Left lung (tissue), 10 donors: ENCODE measurements around the gene PTGER4. TPM values are rescaled to one million over a fixed set of nuclear protein-coding genes. Genes with fewer than 3 reads are reported as not detected.

Experiments used
- ATAC-seq: fragments of 200-7000 bp; cut with Tn5 transposase; one replicate; pipeline ENCODE4 v1.9.1; 2020; ENCODE audit warnings: moderate library complexity
- DNase-seq, 4 donors: peaks; one replicate each; pipeline ENCODE4 v3.0.0-alpha.2; 2013 to 2020
- H3K27ac ChIP-seq, 2 donors: fragments of 200-600 bp; sonication (generic) in 1 of 2; one replicate each; pipeline versions ENCODE4 v1.5.0 to v1.8.0; 2020 to 2021
- H3K27me3 ChIP-seq, 2 donors: fragments of 200-600 bp; sonication (generic) in 1 of 2; one replicate each; pipeline versions ENCODE4 v1.5.0 to v1.8.0; 2020 to 2021
- H3K36me3 ChIP-seq, 2 donors: fragments of 200-600 bp; sonication (generic) in 1 of 2; one replicate each; pipeline versions ENCODE4 v1.5.0 to v1.8.0; 2020 to 2021
- H3K4me1 ChIP-seq, 2 donors: fragments of 200-600 bp; one replicate each; pipeline ENCODE4 v1.8.0; 2021
- H3K4me3 ChIP-seq, 2 donors: fragments of 200-600 bp; sonication (generic) in 1 of 2; one replicate each; pipeline versions ENCODE4 v1.5.0 to v1.8.0; 2020 to 2021; ENCODE audit warnings: mild to moderate bottlenecking in 1 of 2
- H3K9me3 ChIP-seq, 2 donors: fragments of 200-600 bp; sonication (generic) in 1 of 2; one replicate each; pipeline versions ENCODE4 v1.5.0 to v1.8.0; 2020 to 2021
- CTCF ChIP-seq, 2 donors: fragments of 200-600 bp; sonication (generic) in 1 of 2; IDR thresholded peaks; one replicate each; pipeline versions ENCODE4 v1.5.0 to v1.8.0; 2021; ENCODE audit warnings: antibody characterized with exemption in 2 of 2
- intact Hi-C, 2 donors: fragments of 100-400 bp; cut with DNase I; formaldehyde crosslinking; loops; one replicate each; pipeline versions ENCODE4 v1.11.2 to v1.14.2; 2022
- polyA plus RNA-seq, 6 donors: library from polyadenylated mRNA; unstranded; fragments of 120-200 nt; gene quantifications; one replicate each; pipeline ENCODE4 v1.2.1, GENCODE V29; 2013; ENCODE audit not compliant: insufficient read length in 6 of 6
- total RNA-seq, 2 donors: library from RNA; stranded (reverse); fragmentation: NEBNext Ultra II Directional; extraction: Animal tissue kit (Norgen Biotek cat#: 25700); gene quantifications; one replicate each; pipeline ENCODE4 v1.2.1, GENCODE V29; 2021
- donor health status: DM: no; HTN: yes; CAD: no.
- donor health status: DM: no; HTN: no; CAD: no.

Gene PTGER4
- total and polyA plus RNA-seq, 8 donors, result 2.0 to 28.4 (median 3.8) TPM

GRCh38 chr5:40656766-40657165 is 22.9 kb upstream of the PTGER4 start:
- intact Hi-C loops, result no loop called here

GRCh38 chr5:40660751-40661150 is 19.0 kb upstream of the PTGER4 start:
- no peak overlapping the region for H3K4me3 ChIP-seq
- no peaks in the 10 kb centered on the region for H3K27me3 ChIP-seq
- no peak for TF ChIP-seq CTCF (IDR thresholded peaks at IDR 0.05)
- no peaks in the 10 kb centered on the region for H3K9me3 ChIP-seq
- DNase-seq, result no peak
- H3K36me3 ChIP-seq, result no peaks in the 10 kb centered on the region
- H3K4me1 ChIP-seq, result no peaks in the 10 kb centered on the region
- no peak overlapping the region for H3K27ac ChIP-seq
- intact Hi-C loops, result no loop called here
- no peak for ATAC-seq

More at GRCh38 chr5:40656766-40657165, 22.9 kb upstream of the PTGER4 start:
- Histone ChIP-seq H3K4me3 (no peak overlapping the region), H3K27me3 (no peaks in the 10 kb centered on the region), H3K27ac (no peak overlapping the region), H3K36me3 (no peaks in the 10 kb centered on the region), H3K4me1 (peaks cover 0 to 2% of the 10 kb centered on the region in 2 donors), H3K9me3 (no peaks in the 10 kb centered on the region)
- TF ChIP-seq CTCF (IDR thresholded peaks at IDR 0.05), result no peak
- ATAC-seq (no peak), DNase-seq (no peak)

GRCh38 chr5:40665635-40666298 is 13.9 kb upstream of the PTGER4 start:
- DNase-seq (no peak), ATAC-seq (no peak)
- intact Hi-C loops, result no loop called here
- Histone ChIP-seq H3K27ac (no peak overlapping the region), H3K27me3 (no peaks in the 10 kb centered on the region), H3K4me3 (no peak overlapping the region), H3K4me1 (peaks cover 0 to 12% of the 10 kb centered on the region in 2 donors), H3K9me3 (no peaks in the 10 kb centered on the region), H3K36me3 (no peaks in the 10 kb centered on the region)
- TF ChIP-seq CTCF (IDR thresholded peaks at IDR 0.05), result no peak

GRCh38 chr5:40666657-40667056 is 13.1 kb upstream of the PTGER4 start:
- Histone ChIP-seq H3K27ac (no peak overlapping the region), H3K4me3 (no peak overlapping the region), H3K27me3 (no peaks in the 10 kb centered on the region), H3K36me3 (no peaks in the 10 kb centered on the region), H3K9me3 (no peaks in the 10 kb centered on the region), H3K4me1 (peaks cover 0 to 12% of the 10 kb centered on the region in 2 donors)
- DNase-seq (no peak), ATAC-seq (no peak)
- intact Hi-C loops, result no loop called here
- no peak for TF ChIP-seq CTCF (IDR thresholded peaks at IDR 0.05)

GRCh38 chr5:40667161-40667663 is 12.5 kb upstream of the PTGER4 start:
- intact Hi-C loops, result no loop called here

More at GRCh38 chr5:40667161-40667663, 12.5 kb upstream of the PTGER4 start:
- DNase-seq (no peak), ATAC-seq (no peak)
- no peak overlapping the region for H3K4me3 ChIP-seq
- no peaks in the 10 kb centered on the region for H3K27me3 ChIP-seq
- peaks cover 0 to 14% of the 10 kb centered on the region in 2 donors for H3K4me1 ChIP-seq
- no peak for TF ChIP-seq CTCF (IDR thresholded peaks at IDR 0.05)
- H3K36me3 ChIP-seq, result no peaks in the 10 kb centered on the region
- H3K9me3 ChIP-seq, result no peaks in the 10 kb centered on the region
- no peak overlapping the region for H3K27ac ChIP-seq
